ENCODE measurements around the gene TMC7.

GRCh38 chr16:19095654-19096053 is 111.9 kb downstream of the TMC7 start:
- no peak for TF ChIP-seq CTCF (IDR thresholded peaks at IDR 0.05)
- no peak for TF ChIP-seq POLR2A (IDR thresholded peaks at IDR 0.05)

All from testis (tissue), 2 donors.